HepG2 (cell line): Measurements from ENCODE around the gene APBA1. TPM values are rescaled to one million over a fixed set of nuclear protein-coding genes. Genes with fewer than 3 reads are reported as not detected.

Source experiments
- ATAC-seq: fragments of 200-7000 bp; cut with Tn5 transposase; 3 replicates; pipeline ENCODE4 v1.9.1; 2020; ENCODE audit warnings: mild to moderate bottlenecking, moderate library complexity
- BruUV-seq: library from RNA; stranded (reverse); fragments of 400-500 nt; replicated peaks from 2 replicates; lab custom pipeline; 2021; lab: Mats Ljungman, UMichigan
- CTCF ChIA-PET: fragments of 300-600 bp; formaldehyde crosslinking; extraction: SDS; loops from one replicate; lab custom pipeline; 2021; ENCODE audit warnings: low total read pairs, inconsistent platforms, low intra/inter-chr PET ratio; lab: Yijun Ruan, JAX
- POLR2A ChIA-PET: fragments of 350-600 bp; sonication (Branson Sonifier 250); formaldehyde crosslinking; loops from one replicate; lab custom pipeline; 2020; ENCODE audit warnings: antibody characterized with exemption, inconsistent platforms; lab: Yijun Ruan, JAX
- DNase-seq: peaks from one replicate; pipeline ENCODE4 v3.0.0-alpha.2; 2015; ENCODE audit warnings: low spot score
- FAIRE-seq: peaks from 3 replicates; lab custom pipeline; 2011; peaks lifted over from hg19 to GRCh38; lab: Jason Lieb, UNC
- H2AFZ ChIP-seq: one replicate; pipeline ENCODE4 v1.6.1; 2011; ENCODE audit warnings: low read length, inconsistent platforms
- H3K27ac ChIP-seq: fragments of 300-600 bp; 3 replicates; pipeline ENCODE4 v1.8.0; 2011; ENCODE audit warnings: mixed run types, mild to moderate bottlenecking, mixed read lengths, low read length, inconsistent platforms; ENCODE audit not compliant: insufficient read depth; ENCODE audit errors: extremely low read length
- H3K27me3 ChIP-seq, 2 experiments: fragments of 200-600 bp in 1 of 2; 2 replicates in 1 of 2; 3 replicates in 1 of 2; pipeline versions ENCODE4 v1.6.0 to v1.8.0; 2011; ENCODE audit warnings: low read length in 2 of 2, mild to moderate bottlenecking in 2 of 2, moderate library complexity in 2 of 2, inconsistent platforms in 1 of 2; ENCODE audit not compliant: insufficient read depth in 2 of 2, control insufficient read depth in 1 of 2
- H3K36me3 ChIP-seq, 2 experiments: fragments of 200-600 bp in 1 of 2; replicated peaks in 1 of 2; 2 replicates in 1 of 2; 3 replicates in 1 of 2; pipeline versions ENCODE4 v1.5.1 to v1.8.0; 2011; ENCODE audit warnings: low read length in 2 of 2, inconsistent platforms in 1 of 2; ENCODE audit not compliant: insufficient read depth in 2 of 2, control insufficient read depth in 1 of 2
- H3K4me1 ChIP-seq: 2 replicates; pipeline ENCODE4 v1.5.1; 2012; ENCODE audit warnings: low read length, inconsistent platforms; ENCODE audit not compliant: insufficient read depth
- H3K4me2 ChIP-seq: 2 replicates; pipeline ENCODE4 v1.6.0; 2011; ENCODE audit warnings: low read depth, low read length, inconsistent platforms
- H3K4me3 ChIP-seq, 3 experiments: fragments of 200-600 bp in 1 of 3; sonication (generic), shearing (Covaris generic) in 1 of 3; replicated peaks in 1 of 3; 2 replicates each; pipeline ENCODE4 v1.5.1; 2011 to 2016; ENCODE audit warnings: low read length in 3 of 3, inconsistent platforms in 2 of 3, low read depth in 2 of 3, mild to moderate bottlenecking in 2 of 3, control low read depth in 1 of 3, mixed read lengths in 1 of 3; ENCODE audit not compliant: insufficient read depth in 1 of 3
- H3K79me2 ChIP-seq: one replicate; pipeline ENCODE4 v1.6.1; 2011; ENCODE audit warnings: low read length, inconsistent platforms; ENCODE audit not compliant: insufficient read depth
- H3K9ac ChIP-seq: 2 replicates; pipeline ENCODE4 v1.6.0; 2011; ENCODE audit warnings: mild to moderate bottlenecking, low read depth, low read length, inconsistent platforms; ENCODE audit not compliant: insufficient read depth
- H3K9me3 ChIP-seq: 2 replicates; pipeline ENCODE4 v1.5.1; 2012; ENCODE audit warnings: mild to moderate bottlenecking, low read length
- H4K20me1 ChIP-seq: 2 replicates; pipeline ENCODE4 v1.6.0; 2011; ENCODE audit warnings: inconsistent platforms, mild to moderate bottlenecking, low read length, moderate library complexity; ENCODE audit not compliant: insufficient read depth
- AGO1 ChIP-seq: fragments of 200-400 bp; formaldehyde crosslinking; IDR thresholded peaks from 2 replicates; pipeline ENCODE4 v1.6.1; 2017; ENCODE audit warnings: mild to moderate bottlenecking, low read depth, low read length, moderate library complexity; ENCODE audit not compliant: poor library complexity, severe bottlenecking
- ARID5B ChIP-seq: IDR thresholded peaks from 2 replicates; pipeline ENCODE4 v1.4.0; 2020; ENCODE audit warnings: mild to moderate bottlenecking, missing genetic modification reagents
- BATF2 ChIP-seq: sonication (generic); formaldehyde crosslinking; IDR thresholded peaks from 2 replicates; pipeline ENCODE4 v1.8.0; 2022; ENCODE audit warnings: mild to moderate bottlenecking, missing genetic modification reagents, moderate library complexity
- DBP ChIP-seq: sonication (generic); formaldehyde crosslinking; IDR thresholded peaks from 2 replicates; pipeline ENCODE4 v1.4.0; 2020; ENCODE audit warnings: missing genetic modification reagents; ENCODE audit errors: not compliant biosample characterization
- ESRRA ChIP-seq: sonication (generic); formaldehyde crosslinking; IDR thresholded peaks from 2 replicates; pipeline ENCODE4 v1.5.1; 2020; ENCODE audit warnings: mild to moderate bottlenecking, low read depth, missing genetic modification reagents
- GATAD1 ChIP-seq: IDR thresholded peaks from 2 replicates; pipeline ENCODE4 v1.6.1; 2016; ENCODE audit warnings: missing genetic modification reagents, missing compliant biosample characterization
- SALL2 ChIP-seq: sonication (generic); formaldehyde crosslinking; IDR thresholded peaks from 2 replicates; pipeline ENCODE4 v1.8.1; 2023; ENCODE audit warnings: mild to moderate bottlenecking, missing genetic modification reagents, inconsistent platforms
- ZNF24 ChIP-seq: fragments of 450-650 bp; IDR thresholded peaks from 2 replicates; pipeline ENCODE4 v1.6.1; 2017; ENCODE audit warnings: antibody characterized with exemption, mild to moderate bottlenecking
- ZNF572 ChIP-seq: sonication (generic); formaldehyde crosslinking; IDR thresholded peaks from 2 replicates; pipeline ENCODE4 v1.5.1; 2020; ENCODE audit warnings: mild to moderate bottlenecking, missing genetic modification reagents
- ZNF674 ChIP-seq: sonication (generic); formaldehyde crosslinking; IDR thresholded peaks from 2 replicates; pipeline ENCODE4 v1.5.0; 2020; ENCODE audit warnings: low read depth, mild to moderate bottlenecking, missing genetic modification reagents
- WGBS: methylation state at CpG from one replicate; pipeline ENCODE4 v1.1.6; 2017; ENCODE audit warnings: low lambda C conversion rate; 5-methylcytosine and 5-hydroxymethylcytosine counted together
- in situ Hi-C: cut with HindIII; loops from 2 replicates; pipeline ENCODE4 v1.10.0; 2017; ENCODE audit warnings: low pct_unique_long_range_greater_than_20kb; ENCODE audit not compliant: extremely low pct_ligation_motif_present
- intact Hi-C: fragments of 100-400 bp; cut with micrococcal nuclease; formaldehyde crosslinking; loops from one replicate; pipeline ENCODE4 v1.10.0; 2022; ENCODE audit not compliant: unreplicated experiment
- polyA plus RNA-seq, 8 experiments: library from polyadenylated mRNA; depleted of rRNA in 3 of 8; stranded (reverse) in 7 of 8; unstranded in 1 of 8; fragments of >200 nt; fragmentation: Illumina TruSeq in 4 of 8; extraction: Trizol in 4 of 8; gene quantifications; 2 replicates each; pipeline versions ENCODE4 v1.2.1 to v1.2.3, GENCODE V29; 2011 to 2016; ENCODE audit warnings: low read depth in 4 of 8, missing spikeins in 1 of 8, mixed read lengths in 1 of 8; ENCODE audit not compliant: insufficient read depth in 1 of 8
- total RNA-seq, 5 experiments: library from RNA; depleted of rRNA; stranded (reverse); fragments of >200 nt; fragmentation: Illumina TruSeq; extraction: Trizol; gene quantifications; 2 replicates each; pipeline ENCODE4 v1.2.3, GENCODE V29; 2016; ENCODE audit warnings: low read depth in 1 of 5
- TF ChIP-seq, protein P1 (sequence below): sonication (generic); formaldehyde crosslinking; IDR thresholded peaks from 2 replicates; pipeline ENCODE4 v1.4.0; 2020; ENCODE audit warnings: missing genetic modification reagents

The APBA1 gene
- total and polyA plus RNA-seq, 2 of the 13 experiments (the other 11 are each of a cell fraction or from before 2014, with no cell fraction given): 0.15 TPM; not detected in 1

- ChIA-PET POLR2A (no interaction called here), CTCF (no interaction called here)
- Histone ChIP-seq H3K27me3 (peaks cover 0 to 2% of the 10 kb centered on the region in 2 experiments; a peak in 1 of 5 replicates), H3K36me3 (no peaks in the 10 kb centered on the region), H4K20me1 (no peaks in the 10 kb centered on the region), H3K4me1 (peaks cover 35% of the 10 kb centered on the region), H3K27ac (no peak overlapping the region), H3K9ac (no peak overlapping the region), H2AFZ (no peak overlapping the region), H3K4me3 (no peak overlapping the region), H3K9me3 (no peaks in the 10 kb centered on the region), H3K79me2 (no peaks in the 10 kb centered on the region), H3K4me2 (no peak overlapping the region)
- no peak for DNase-seq
- in situ Hi-C loops: no loop called here
- no peak for FAIRE-seq
- ATAC-seq: no peak
- intact Hi-C loops: no loop called here
- TF ChIP-seq, protein P1, sequence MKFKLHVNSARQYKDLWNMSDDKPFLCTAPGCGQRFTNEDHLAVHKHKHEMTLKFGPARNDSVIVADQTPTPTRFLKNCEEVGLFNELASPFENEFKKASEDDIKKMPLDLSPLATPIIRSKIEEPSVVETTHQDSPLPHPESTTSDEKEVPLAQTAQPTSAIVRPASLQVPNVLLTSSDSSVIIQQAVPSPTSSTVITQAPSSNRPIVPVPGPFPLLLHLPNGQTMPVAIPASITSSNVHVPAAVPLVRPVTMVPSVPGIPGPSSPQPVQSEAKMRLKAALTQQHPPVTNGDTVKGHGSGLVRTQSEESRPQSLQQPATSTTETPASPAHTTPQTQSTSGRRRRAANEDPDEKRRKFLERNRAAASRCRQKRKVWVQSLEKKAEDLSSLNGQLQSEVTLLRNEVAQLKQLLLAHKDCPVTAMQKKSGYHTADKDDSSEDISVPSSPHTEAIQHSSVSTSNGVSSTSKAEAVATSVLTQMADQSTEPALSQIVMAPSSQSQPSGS (CRISPR knock-in tag): no peak
- no peak for TF ChIP-seq BATF2 (CRISPR knock-in tag)
- TF ChIP-seq ZNF24: no peak
- no peak for TF ChIP-seq SALL2 (CRISPR knock-in tag)
- no peak for TF ChIP-seq ESRRA (CRISPR knock-in tag)
- no peak for TF ChIP-seq ARID5B
- no peak for TF ChIP-seq GATAD1
- no peak for TF ChIP-seq ZNF674
- TF ChIP-seq DBP (CRISPR knock-in tag): no peak
- TF ChIP-seq ZNF572 (CRISPR knock-in tag): no peak
- TF ChIP-seq AGO1: no peak
- 67% methylated on average over 3 of the region's 3 CpGs for WGBS
- no TSS peak for BruUV-seq
Observed at GRCh38 chr9:69578026-69578425, 94.1 kb downstream of the APBA1 start.
